Nephron progenitor cell (in vitro differentiated cells): ENCODE data around the gene ADGRE3.

Experiments used
- DNase-seq: peaks from one replicate; pipeline ENCODE4 v3.0.0; 2021
- H3K27ac Mint-ChIP-seq: 2 replicates; pipeline ENCODE4 v1.8.0; 2021; ENCODE audit warnings: mild to moderate bottlenecking, moderate library complexity, mixed read lengths
- H3K27me3 Mint-ChIP-seq: 2 replicates; pipeline ENCODE4 v1.8.0; 2021; ENCODE audit warnings: mild to moderate bottlenecking, low read depth, mixed read lengths; ENCODE audit not compliant: poor library complexity
- H3K36me3 Mint-ChIP-seq: 2 replicates; pipeline ENCODE4 v1.8.0; 2021; ENCODE audit warnings: low read depth, mixed read lengths
- H3K4me1 Mint-ChIP-seq: 2 replicates; pipeline ENCODE4 v1.8.0; 2021; ENCODE audit warnings: mixed read lengths
- H3K4me3 Mint-ChIP-seq: 2 replicates; pipeline ENCODE4 v1.8.0; 2021; ENCODE audit warnings: mild to moderate bottlenecking, moderate library complexity, mixed read lengths
- H3K9me3 Mint-ChIP-seq: 2 replicates; pipeline ENCODE4 v1.8.0; 2021; ENCODE audit warnings: mild to moderate bottlenecking, moderate library complexity, mixed read lengths
- TF ChIP-seq, protein P1 (sequence below): fragments of 200-600 bp; sonication (generic); IDR thresholded peaks from 2 replicates; pipeline ENCODE4 v1.5.0; 2021; ENCODE audit warnings: antibody characterized with exemption

Gene ADGRE3

DNA sequence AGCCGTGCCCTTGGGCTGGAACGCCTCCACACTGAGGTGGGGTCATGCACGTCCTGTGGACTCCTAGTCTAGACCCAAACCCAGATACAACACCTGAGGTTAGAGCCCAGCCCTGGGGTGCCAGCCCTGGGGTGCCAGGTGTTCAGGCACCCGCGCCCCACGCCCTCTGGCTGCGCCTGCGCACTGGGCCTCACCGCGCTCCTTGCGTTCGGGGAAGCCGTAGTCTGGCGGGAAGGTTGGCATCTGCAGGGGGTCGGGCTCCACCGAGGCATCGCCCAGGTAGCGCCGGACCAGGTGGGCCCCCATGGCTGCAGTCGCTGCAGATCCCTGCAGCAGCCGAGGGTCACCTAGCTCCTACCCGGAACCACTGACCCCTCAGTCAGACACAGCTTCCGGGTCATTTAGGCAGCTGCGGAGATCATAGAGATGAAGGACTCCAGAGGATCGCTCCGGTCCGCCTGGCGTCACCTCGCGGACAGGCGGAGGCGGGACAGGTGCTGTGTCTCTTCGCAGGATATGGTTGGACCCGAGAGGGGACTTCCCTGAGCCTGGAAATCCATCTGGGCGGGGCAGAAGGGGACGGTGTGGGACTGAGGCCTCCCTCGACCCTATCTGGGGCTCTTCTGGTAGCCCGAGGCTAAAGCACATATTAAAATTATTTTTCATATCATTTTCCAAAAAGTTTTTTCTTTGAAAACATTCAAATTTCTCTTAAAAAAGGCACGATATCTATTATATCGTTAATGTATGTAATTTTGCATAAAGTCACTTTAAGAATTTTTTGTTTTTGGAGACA lies 102.8 kb downstream of the ADGRE3 start, which contains the start of gene NDUFB7:
Gene NDUFB7 (minus strand): TSS at position 372 of the 796 bp plus-strand sequence. CDS start 66 bp downstream, at position 306.
- TF ChIP-seq, protein P1, sequence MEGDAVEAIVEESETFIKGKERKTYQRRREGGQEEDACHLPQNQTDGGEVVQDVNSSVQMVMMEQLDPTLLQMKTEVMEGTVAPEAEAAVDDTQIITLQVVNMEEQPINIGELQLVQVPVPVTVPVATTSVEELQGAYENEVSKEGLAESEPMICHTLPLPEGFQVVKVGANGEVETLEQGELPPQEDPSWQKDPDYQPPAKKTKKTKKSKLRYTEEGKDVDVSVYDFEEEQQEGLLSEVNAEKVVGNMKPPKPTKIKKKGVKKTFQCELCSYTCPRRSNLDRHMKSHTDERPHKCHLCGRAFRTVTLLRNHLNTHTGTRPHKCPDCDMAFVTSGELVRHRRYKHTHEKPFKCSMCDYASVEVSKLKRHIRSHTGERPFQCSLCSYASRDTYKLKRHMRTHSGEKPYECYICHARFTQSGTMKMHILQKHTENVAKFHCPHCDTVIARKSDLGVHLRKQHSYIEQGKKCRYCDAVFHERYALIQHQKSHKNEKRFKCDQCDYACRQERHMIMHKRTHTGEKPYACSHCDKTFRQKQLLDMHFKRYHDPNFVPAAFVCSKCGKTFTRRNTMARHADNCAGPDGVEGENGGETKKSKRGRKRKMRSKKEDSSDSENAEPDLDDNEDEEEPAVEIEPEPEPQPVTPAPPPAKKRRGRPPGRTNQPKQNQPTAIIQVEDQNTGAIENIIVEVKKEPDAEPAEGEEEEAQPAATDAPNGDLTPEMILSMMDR = peak; percentile 64
- peak within 1 kb of the TSS; percentile 97 for H3K4me3 Mint-ChIP-seq
- H3K27me3 Mint-ChIP-seq = peaks cover 5% of the 10 kb centered on the region
- H3K27ac Mint-ChIP-seq = no peak within 1 kb of the TSS
- H3K4me1 Mint-ChIP-seq = peaks cover 36% of the 10 kb centered on the region
- H3K36me3 Mint-ChIP-seq = peaks cover 5% of the 10 kb centered on the region
- no peaks in the 10 kb centered on the region for H3K9me3 Mint-ChIP-seq
- peak; percentile 83 for DNase-seq

- no peak overlapping the region for H3K27ac Mint-ChIP-seq
- peaks cover 36% of the 10 kb centered on the region for H3K4me1 Mint-ChIP-seq
- peaks cover 5% of the 10 kb centered on the region for H3K27me3 Mint-ChIP-seq
- H3K36me3 Mint-ChIP-seq = peaks cover 5% of the 10 kb centered on the region
- no peaks in the 10 kb centered on the region for H3K9me3 Mint-ChIP-seq
- peak overlapping the region; percentile 97 for H3K4me3 Mint-ChIP-seq
- TF ChIP-seq, protein P1 = no peak
- DNase-seq = no peak
Observed at GRCh38 chr19:14570864-14571527, 103.6 kb downstream of the ADGRE3 start.
